Rectal smooth muscle tissue (tissue), 1 donor: ENCODE measurements around the gene RABEP2.
A peak's percentile ranks its signal among the peaks of the same experiment; 100 is the strongest.

Experiments used
- H3K27ac ChIP-seq: one replicate; pipeline ENCODE4 v1.7.0; 2013; ENCODE audit warnings: low read depth, low read length, inconsistent platforms
- H3K27me3 ChIP-seq: one replicate; pipeline ENCODE4 v1.7.0; 2013; ENCODE audit warnings: low read length; ENCODE audit not compliant: control insufficient read depth, insufficient read depth
- H3K36me3 ChIP-seq: one replicate; pipeline ENCODE4 v1.7.0; 2013; ENCODE audit warnings: low read length; ENCODE audit not compliant: control insufficient read depth, insufficient read depth
- H3K4me1 ChIP-seq: one replicate; pipeline ENCODE4 v1.7.0; 2013; ENCODE audit warnings: low read length; ENCODE audit not compliant: control insufficient read depth, insufficient read depth
- H3K4me3 ChIP-seq: one replicate; pipeline ENCODE4 v1.7.0; 2013; ENCODE audit warnings: low read length
- H3K9ac ChIP-seq: one replicate; pipeline ENCODE4 v1.7.0; 2013; ENCODE audit warnings: low read length

The RABEP2 gene

DNA sequence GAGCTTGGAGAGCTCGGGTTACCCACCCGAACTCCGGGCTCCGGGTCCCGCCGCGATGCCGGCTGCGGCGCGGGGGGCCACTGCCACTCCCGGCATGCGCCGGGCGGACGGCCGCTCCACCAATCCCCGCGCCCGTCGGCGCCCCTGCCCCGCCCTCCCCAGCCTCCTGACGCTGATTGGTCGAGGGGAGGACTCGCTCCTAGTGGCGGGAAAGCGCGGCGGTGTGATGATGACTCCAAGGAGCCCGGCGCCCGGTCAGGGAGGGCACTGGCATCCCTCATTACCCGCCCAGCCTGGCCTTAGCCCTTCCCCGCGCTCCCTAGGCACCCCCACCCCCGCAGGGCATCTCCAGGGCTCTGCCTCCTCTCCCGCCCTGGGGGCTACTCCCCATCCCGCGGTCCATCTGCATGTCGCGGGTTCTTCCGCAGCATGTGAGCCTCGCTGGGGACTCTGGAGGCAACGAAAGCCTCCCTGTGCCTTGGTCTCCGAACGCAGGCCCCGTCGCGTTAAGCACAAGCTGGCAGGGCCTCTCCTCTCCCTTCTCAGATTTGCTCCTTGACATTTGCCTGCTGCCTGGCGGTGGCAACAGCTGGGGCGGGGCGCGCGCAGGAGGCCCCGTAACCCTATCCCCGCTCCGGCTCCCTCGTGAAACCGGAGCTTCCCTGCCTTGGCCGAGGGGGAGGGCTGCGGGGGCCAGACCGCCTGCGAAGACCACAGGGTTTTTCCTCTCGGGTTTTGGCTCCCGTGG is 45.0 kb downstream of the RABEP2 start:
- H3K27ac ChIP-seq: no peak overlapping the region
- peak overlapping the region; percentile 74 for H3K4me3 ChIP-seq
- H3K9ac ChIP-seq: no peak overlapping the region
- peaks cover 3% of the 10 kb centered on the region for H3K27me3 ChIP-seq
- no peaks in the 10 kb centered on the region for H3K36me3 ChIP-seq
- H3K4me1 ChIP-seq: peaks cover 4% of the 10 kb centered on the region

GRCh38 chr16:28879261-28879840 is 45.7 kb downstream of the RABEP2 start:
- H3K4me1 ChIP-seq: peaks cover 4% of the 10 kb centered on the region
- H3K27ac ChIP-seq: no peak overlapping the region
- H3K4me3 ChIP-seq: peak overlapping the region; percentile 74
- no peaks in the 10 kb centered on the region for H3K36me3 ChIP-seq
- H3K9ac ChIP-seq: peak overlapping the region; percentile 56
- peaks cover 3% of the 10 kb centered on the region for H3K27me3 ChIP-seq

GRCh38 chr16:28878083-28878926 is 46.7 kb downstream of the RABEP2 start, which contains the start of gene ATP2A1:
TSS of gene ATP2A1 (plus strand) at chr16:28878488. CDS start at chr16:28878672, 184 bp downstream.
- no peak within 1 kb of the TSS for H3K27ac ChIP-seq
- peaks cover 3% of the 10 kb centered on the region for H3K27me3 ChIP-seq
- peaks cover 4% of the 10 kb centered on the region for H3K4me1 ChIP-seq
- H3K9ac ChIP-seq: peak within 1 kb of the TSS; percentile 56
- H3K4me3 ChIP-seq: peak within 1 kb of the TSS; percentile 74
- no peaks in the 10 kb centered on the region for H3K36me3 ChIP-seq

DNA sequence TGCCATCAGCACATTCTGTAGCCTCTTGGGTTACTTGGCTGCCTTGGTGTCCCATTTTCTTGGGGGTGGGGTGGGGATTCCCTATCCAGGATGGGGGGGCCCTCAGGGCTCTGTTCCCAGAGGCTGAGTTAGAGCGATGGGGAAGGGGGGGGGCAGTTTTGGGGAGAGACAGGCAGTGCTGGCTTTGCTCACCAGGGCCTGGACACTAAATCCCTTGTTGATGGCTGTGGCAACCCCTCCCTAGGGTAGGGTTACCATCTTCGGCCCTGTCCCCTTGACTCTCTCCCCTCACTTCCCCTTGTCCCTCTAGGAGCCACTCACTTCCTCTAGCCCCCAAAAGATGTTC is 47.4 kb downstream of the RABEP2 start:
- H3K27me3 ChIP-seq: peaks cover 3% of the 10 kb centered on the region
- H3K27ac ChIP-seq: no peak overlapping the region
- no peaks in the 10 kb centered on the region for H3K36me3 ChIP-seq
- H3K4me1 ChIP-seq: peaks cover 4% of the 10 kb centered on the region
- H3K9ac ChIP-seq: no peak overlapping the region
- H3K4me3 ChIP-seq: no peak overlapping the region

GRCh38 chr16:28876973-28877654 is 47.9 kb downstream of the RABEP2 start:
- no peak overlapping the region for H3K4me3 ChIP-seq
- H3K36me3 ChIP-seq: peaks cover under 1% of the 10 kb centered on the region
- H3K27me3 ChIP-seq: no peaks in the 10 kb centered on the region
- peaks cover 4% of the 10 kb centered on the region for H3K4me1 ChIP-seq
- H3K27ac ChIP-seq: no peak overlapping the region
- H3K9ac ChIP-seq: no peak overlapping the region

GRCh38 chr16:28876019-28876659 is 48.9 kb downstream of the RABEP2 start:
- Histone ChIP-seq H3K4me3 (no peak overlapping the region), H3K4me1 (peaks cover 4% of the 10 kb centered on the region), H3K9ac (no peak overlapping the region), H3K36me3 (peaks cover 8% of the 10 kb centered on the region), H3K27me3 (no peaks in the 10 kb centered on the region), H3K27ac (no peak overlapping the region)

DNA sequence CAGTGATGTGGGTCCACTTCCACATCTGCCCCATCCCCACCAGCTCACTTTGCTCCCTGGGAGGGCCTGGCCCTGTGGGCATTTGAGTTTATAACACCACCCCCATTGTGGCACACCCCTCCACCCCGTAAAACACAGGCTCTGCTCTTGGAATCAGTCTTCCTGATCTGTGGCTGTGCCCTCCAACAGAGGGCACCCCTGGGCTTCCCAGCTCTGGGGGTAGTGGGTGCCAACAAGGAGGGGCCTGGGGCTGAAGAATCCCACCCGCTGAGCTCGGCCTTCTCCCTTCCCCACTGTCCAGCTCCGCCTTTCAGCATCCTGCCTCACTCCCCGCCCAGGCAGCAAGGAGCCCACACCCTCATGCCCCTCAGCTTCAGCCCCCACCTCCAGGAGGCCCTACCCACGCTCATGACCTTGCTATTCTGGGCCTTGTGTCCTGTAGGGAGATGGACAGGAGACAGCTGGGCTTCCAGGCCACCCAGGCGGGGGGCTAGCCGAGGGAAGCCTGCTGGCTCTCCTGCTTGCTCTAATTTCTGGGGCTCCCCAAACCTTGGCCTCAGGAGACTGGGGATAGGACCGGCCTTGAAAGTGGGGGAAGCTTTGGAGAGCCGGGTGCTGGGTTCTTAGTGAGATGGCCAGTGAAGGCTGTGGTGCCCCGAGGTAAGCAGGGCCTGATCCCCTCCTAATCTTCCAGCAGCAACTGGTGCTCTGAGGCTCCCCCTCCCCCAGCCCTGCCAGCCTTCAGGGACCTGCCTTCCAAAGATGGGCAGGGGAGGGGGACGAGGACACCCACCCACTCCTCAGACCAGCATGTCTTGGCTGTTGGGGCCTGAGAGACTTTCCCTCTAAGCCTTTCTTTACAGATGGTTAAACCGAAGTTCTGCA is 49.7 kb downstream of the RABEP2 start:
- Histone ChIP-seq H3K4me3 (no peak overlapping the region), H3K36me3 (peaks cover 14% of the 10 kb centered on the region), H3K27me3 (no peaks in the 10 kb centered on the region), H3K9ac (no peak overlapping the region), H3K27ac (no peak overlapping the region), H3K4me1 (peaks cover 4% of the 10 kb centered on the region)

- Histone ChIP-seq H3K27ac (no peak overlapping the region), H3K36me3 (peaks cover 24% of the 10 kb centered on the region), H3K9ac (no peak overlapping the region), H3K4me3 (no peak overlapping the region), H3K4me1 (peaks cover 2% of the 10 kb centered on the region), H3K27me3 (no peaks in the 10 kb centered on the region)
Measured at GRCh38 chr16:28874406-28874805, 50.6 kb downstream of the RABEP2 start.

DNA sequence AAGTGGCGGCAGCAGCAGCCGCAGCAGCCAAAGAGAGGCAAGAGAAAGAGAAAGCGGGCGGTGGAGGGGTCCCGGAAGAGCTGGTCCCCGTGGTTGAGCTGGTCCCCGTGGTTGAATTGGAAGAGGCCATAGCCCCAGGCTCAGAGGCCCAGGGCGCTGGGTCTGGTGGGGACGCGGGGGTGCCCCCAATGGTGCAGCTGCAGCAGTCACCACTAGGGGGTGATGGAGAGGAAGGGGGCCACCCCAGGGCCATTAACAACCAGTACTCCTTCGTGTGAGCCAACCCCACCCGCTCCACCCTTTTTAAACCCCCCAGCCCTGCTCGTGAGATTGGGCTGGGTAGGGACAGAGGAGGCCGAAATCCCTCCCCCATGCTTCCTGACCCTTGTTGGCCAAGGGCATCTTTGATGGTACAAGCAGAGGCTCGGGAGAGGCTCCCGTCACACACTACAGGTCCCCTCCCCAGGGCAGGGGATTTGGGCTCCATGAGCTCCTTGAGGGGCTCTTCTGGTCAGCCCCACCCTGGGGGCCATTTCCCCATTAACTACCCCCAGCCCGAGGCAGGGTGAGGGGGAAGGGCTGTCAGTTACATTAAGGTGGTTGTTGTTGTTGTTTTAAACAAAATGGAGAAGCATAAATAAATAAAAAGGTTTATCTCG is 51.4 kb downstream of the RABEP2 start:
- no peak overlapping the region for H3K27ac ChIP-seq
- no peaks in the 10 kb centered on the region for H3K4me1 ChIP-seq
- peaks cover 31% of the 10 kb centered on the region for H3K36me3 ChIP-seq
- H3K27me3 ChIP-seq: no peaks in the 10 kb centered on the region
- no peak overlapping the region for H3K4me3 ChIP-seq
- no peak overlapping the region for H3K9ac ChIP-seq

- Histone ChIP-seq H3K4me1 (no peaks in the 10 kb centered on the region), H3K9ac (no peak overlapping the region), H3K36me3 (peaks cover 33% of the 10 kb centered on the region), H3K27me3 (no peaks in the 10 kb centered on the region), H3K4me3 (no peak overlapping the region), H3K27ac (no peak overlapping the region)
Measured at GRCh38 chr16:28872952-28873351, 52.1 kb downstream of the RABEP2 start.

GRCh38 chr16:28869201-28869600 is 55.8 kb downstream of the RABEP2 start:
- no peaks in the 10 kb centered on the region for H3K27me3 ChIP-seq
- peaks cover 8% of the 10 kb centered on the region for H3K4me1 ChIP-seq
- H3K27ac ChIP-seq: no peak overlapping the region
- H3K4me3 ChIP-seq: no peak overlapping the region
- peaks cover 39% of the 10 kb centered on the region for H3K36me3 ChIP-seq
- H3K9ac ChIP-seq: no peak overlapping the region
